ENCODE data around the gene DDIAS. TPM values are rescaled to one million over a fixed set of nuclear protein-coding genes. Genes with fewer than 3 reads are reported as not detected.

DDIAS gene
- total RNA-seq, 1 donor from 2014 or later = 0.58 TPM

DNA sequence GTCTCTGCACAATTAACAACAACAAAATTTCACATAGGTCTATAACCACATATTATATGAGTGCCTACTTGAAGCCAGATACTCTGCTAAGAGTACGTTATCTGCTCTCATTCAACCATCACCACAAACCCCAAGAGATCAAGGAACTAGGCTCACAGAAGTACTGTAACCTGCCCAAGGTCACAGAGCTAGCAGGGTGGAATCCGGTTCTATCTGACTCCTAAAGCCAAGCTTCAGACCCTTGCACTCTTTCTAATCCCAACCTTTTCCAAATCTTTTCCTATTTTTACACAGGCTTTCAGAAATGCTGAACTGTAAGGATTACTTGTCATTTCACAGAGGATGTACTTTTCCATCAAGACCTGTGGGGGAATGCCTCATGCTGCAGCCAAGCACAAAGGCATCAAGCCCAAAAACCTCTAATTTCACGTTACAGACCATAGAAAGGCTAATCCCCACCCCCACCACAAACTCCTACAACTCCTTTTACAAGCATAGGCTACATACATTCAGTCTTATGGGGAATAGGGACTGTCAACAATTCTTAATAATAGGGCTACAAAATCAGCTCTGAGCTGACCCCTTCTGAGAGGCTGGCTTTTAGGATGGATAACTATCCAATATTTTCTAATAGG lies 2.2 kb upstream of the DDIAS start:
- DNase-seq = no peak
- Histone ChIP-seq H3K27me3 (ENCODE audit: low read depth) (no peaks in the 10 kb centered on the region), H3K9me3 (replicated peaks) (no peaks in the 10 kb centered on the region), H3K4me1 (peaks cover 58% of the 10 kb centered on the region), H3K4me3 (peak overlapping the region; percentile 82), H3K36me3 (no peaks in the 10 kb centered on the region), H3K27ac (replicated peaks) (peak overlapping the region; percentile 91)
- TF ChIP-seq, protein P1, sequence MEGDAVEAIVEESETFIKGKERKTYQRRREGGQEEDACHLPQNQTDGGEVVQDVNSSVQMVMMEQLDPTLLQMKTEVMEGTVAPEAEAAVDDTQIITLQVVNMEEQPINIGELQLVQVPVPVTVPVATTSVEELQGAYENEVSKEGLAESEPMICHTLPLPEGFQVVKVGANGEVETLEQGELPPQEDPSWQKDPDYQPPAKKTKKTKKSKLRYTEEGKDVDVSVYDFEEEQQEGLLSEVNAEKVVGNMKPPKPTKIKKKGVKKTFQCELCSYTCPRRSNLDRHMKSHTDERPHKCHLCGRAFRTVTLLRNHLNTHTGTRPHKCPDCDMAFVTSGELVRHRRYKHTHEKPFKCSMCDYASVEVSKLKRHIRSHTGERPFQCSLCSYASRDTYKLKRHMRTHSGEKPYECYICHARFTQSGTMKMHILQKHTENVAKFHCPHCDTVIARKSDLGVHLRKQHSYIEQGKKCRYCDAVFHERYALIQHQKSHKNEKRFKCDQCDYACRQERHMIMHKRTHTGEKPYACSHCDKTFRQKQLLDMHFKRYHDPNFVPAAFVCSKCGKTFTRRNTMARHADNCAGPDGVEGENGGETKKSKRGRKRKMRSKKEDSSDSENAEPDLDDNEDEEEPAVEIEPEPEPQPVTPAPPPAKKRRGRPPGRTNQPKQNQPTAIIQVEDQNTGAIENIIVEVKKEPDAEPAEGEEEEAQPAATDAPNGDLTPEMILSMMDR (IDR thresholded peaks at IDR 0.05; ENCODE audit: borderline replicate concordance) = no peak
- intact Hi-C loops (cut with micrococcal nuclease) = no loop called here

DNA sequence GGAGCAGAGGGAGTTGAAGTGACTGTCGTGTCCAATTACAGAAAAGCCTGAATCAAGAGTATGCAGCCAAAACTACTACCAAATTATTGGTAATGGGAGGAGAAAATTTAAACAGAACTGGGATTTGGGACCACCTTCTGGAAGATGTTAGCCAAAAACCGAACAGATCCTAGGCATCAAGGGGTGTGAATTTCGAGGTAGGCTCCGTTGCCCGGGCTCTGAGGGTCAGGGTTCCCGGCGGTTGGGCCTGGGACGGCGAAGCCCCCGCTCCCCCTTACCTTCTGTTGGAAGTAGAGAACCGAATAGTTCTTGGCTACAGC lies 1.6 kb upstream of the DDIAS start:
- no peaks in the 10 kb centered on the region for H3K9me3 ChIP-seq (replicated peaks)
- peaks cover 54% of the 10 kb centered on the region for H3K4me1 ChIP-seq
- H3K4me3 ChIP-seq = peak overlapping the region; percentile 82
- peak overlapping the region; percentile 91 for H3K27ac ChIP-seq (replicated peaks)
- no peak for DNase-seq
- H3K36me3 ChIP-seq = no peaks in the 10 kb centered on the region
- H3K27me3 ChIP-seq (ENCODE audit: low read depth) = no peaks in the 10 kb centered on the region
- TF ChIP-seq, protein P1 (IDR thresholded peaks at IDR 0.05; ENCODE audit: borderline replicate concordance) = no peak
- intact Hi-C loops (cut with micrococcal nuclease) = loop anchor here (5.0 to 10.0 kb wide), 3 partner anchors 257 to 355 kb away; partner anchors contain the start of genes ANKRD42 and PCF11

DNA sequence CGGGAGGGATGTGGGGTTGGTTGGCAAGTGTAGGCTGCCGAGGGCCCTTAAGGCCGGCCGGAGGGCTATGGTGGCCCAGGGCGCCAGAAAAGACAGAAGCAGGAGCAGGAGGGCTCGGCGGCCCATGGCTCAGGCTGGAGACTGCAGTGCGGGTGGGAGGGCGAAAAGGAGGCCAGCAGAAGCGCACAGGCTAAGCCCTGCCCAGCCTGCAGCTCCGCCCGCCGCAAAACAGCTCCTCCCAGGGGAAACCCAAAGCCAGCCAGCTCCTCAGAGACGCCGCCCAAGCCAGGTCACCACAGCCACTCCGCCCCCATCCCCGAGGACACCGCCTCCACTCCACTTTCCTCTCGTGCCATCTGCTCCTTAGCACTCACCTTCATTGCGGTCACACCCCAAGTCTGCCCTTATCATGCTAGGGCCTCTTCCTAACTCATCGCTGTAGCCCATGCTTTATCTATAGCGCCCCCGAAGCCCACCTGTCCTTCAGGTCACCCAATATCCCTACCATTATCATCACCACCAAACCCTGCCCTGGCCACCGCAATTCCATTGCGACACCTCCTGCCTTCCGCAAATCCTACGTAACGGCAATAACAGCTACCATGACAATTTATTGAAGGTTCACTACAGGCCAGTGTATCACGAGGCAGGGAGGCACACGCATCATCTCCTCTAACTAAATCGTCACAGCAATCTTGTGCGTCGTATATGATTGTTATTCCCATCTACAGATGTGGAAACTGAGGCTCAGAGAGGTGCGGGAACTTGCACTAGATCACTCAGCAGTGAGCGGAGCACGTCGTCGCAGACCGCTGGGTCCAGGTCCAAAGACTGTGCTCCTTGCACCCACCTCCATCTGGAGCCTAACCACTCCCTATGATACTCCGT lies 1.0 kb upstream of the DDIAS start, which contains the start of gene PRCP:
Gene PRCP, minus strand, starts transcription at position 154 of the 888 bp plus-strand sequence. Its CDS starts 28 bp downstream, at position 126.
- intact Hi-C loops (cut with micrococcal nuclease) = loop anchor here (5.0 to 10.0 kb wide), 3 partner anchors 257 to 354 kb away; partner anchors contain the start of genes ANKRD42 and PCF11
- TF ChIP-seq, protein P1 (IDR thresholded peaks at IDR 0.05; ENCODE audit: borderline replicate concordance) = peak; percentile 24
- peaks cover 48% of the 10 kb centered on the region for H3K4me1 ChIP-seq
- H3K9me3 ChIP-seq (replicated peaks) = no peaks in the 10 kb centered on the region
- H3K27me3 ChIP-seq (ENCODE audit: low read depth) = no peaks in the 10 kb centered on the region
- H3K4me3 ChIP-seq = peak within 1 kb of the TSS; percentile 82
- H3K27ac ChIP-seq (replicated peaks) = peak within 1 kb of the TSS; percentile 91
- H3K36me3 ChIP-seq = no peaks in the 10 kb centered on the region
- peak; percentile 92 for DNase-seq

DNA sequence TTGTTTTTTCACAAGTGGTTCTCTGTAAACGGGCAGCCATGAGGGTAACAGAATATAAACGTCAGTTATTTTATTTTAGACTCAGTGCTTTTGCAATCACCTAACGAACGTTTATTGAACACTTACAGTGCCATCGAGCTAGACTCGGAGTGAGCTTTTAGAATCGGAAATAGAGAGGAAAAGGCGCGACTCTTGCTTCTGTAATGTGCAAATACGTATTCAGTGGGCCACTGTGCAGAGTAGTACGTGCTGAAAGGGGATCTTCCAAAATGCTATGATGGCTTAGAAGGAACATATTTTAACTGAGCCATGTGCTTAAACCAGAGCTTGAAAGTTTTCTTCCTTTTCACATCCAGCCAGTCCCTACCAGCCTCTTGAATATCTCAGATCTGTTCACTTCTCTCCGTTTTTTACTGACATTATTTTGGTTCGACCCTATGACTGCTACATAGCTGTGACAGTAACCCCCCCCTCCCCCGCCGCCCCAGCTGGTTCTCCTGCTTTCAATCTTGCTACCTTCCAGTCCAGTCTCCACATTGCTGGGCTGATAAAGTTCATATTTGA lies 468 bp downstream of the DDIAS start:
- Histone ChIP-seq H3K27me3 (ENCODE audit: low read depth) (no peaks in the 10 kb centered on the region), H3K4me1 (peaks cover 38% of the 10 kb centered on the region), H3K9me3 (replicated peaks) (no peaks in the 10 kb centered on the region), H3K4me3 (peak overlapping the region; percentile 82), H3K27ac (replicated peaks) (no peak overlapping the region), H3K36me3 (no peaks in the 10 kb centered on the region)
- TF ChIP-seq, protein P1 (IDR thresholded peaks at IDR 0.05; ENCODE audit: borderline replicate concordance) = no peak
- intact Hi-C loops (cut with micrococcal nuclease) = loop anchor here (5.0 to 10.0 kb wide), 3 partner anchors 255 to 353 kb away; partner anchors contain the start of genes ANKRD42 and PCF11
- no peak for DNase-seq

DNA sequence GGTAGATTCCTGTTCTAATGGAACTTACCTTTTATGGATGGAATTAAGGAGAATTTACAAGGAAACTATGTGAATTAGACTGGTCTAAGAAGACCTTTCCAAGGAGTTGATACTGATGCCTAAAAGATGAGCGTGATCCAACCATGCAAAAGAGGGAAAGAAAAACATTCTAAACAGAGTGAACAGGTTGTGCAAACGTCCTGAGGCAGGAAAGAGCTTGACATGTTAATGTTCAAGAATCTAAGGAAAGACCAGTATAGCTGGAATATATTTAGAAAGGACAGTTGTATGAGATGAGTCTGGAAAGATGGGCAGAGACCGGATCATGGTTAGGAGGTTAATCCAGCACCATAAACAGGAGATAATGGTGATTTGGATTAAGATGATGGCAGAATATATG lies 1.3 kb downstream of the DDIAS start:
- TF ChIP-seq, protein P1 (IDR thresholded peaks at IDR 0.05; ENCODE audit: borderline replicate concordance) = no peak
- H3K36me3 ChIP-seq = no peaks in the 10 kb centered on the region
- no peaks in the 10 kb centered on the region for H3K27me3 ChIP-seq (ENCODE audit: low read depth)
- H3K9me3 ChIP-seq (replicated peaks) = no peaks in the 10 kb centered on the region
- intact Hi-C loops (cut with micrococcal nuclease) = loop anchor here (5.0 to 10.0 kb wide), 3 partner anchors 254 to 352 kb away; partner anchors contain the start of genes ANKRD42 and PCF11
- H3K4me3 ChIP-seq = no peak overlapping the region
- DNase-seq = no peak
- peaks cover 38% of the 10 kb centered on the region for H3K4me1 ChIP-seq
- no peak overlapping the region for H3K27ac ChIP-seq (replicated peaks)

Measured in left ventricle myocardium inferior (tissue), 1 donor.